GM18870 (cell line): ENCODE measurements around the gene CACNA2D3.

Source experiments
- ATAC-seq: cut with Tn5 transposase; IDR thresholded peaks from one replicate; pipeline ENCODE4 v1.9.1; 2021; ENCODE audit warnings: moderate library complexity; ENCODE audit not compliant: unreplicated experiment

Gene CACNA2D3

DNA sequence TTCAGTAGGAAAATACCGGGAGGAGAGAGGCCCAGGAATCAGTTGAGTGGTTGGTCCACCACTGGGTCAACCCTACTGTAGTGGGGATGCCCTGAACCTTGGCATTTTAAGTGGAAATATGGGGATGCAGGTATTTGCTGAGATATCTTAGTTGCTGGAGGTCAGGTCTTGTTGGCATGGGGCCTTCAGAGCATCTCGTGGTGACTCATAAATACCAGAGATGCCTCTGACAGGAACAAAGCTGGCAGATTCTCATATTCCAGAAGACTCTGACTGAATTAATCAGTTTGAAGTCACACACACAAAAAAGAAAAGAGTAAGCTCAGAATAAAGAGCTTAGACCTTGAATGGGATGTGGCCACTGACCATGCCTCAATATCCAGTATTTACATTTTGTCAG lies 91.6 kb downstream of the CACNA2D3 start:
- no peak for ATAC-seq

- no peak for ATAC-seq
Observed at GRCh38 chr3:54214845-54215244, 92.5 kb downstream of the CACNA2D3 start.

DNA sequence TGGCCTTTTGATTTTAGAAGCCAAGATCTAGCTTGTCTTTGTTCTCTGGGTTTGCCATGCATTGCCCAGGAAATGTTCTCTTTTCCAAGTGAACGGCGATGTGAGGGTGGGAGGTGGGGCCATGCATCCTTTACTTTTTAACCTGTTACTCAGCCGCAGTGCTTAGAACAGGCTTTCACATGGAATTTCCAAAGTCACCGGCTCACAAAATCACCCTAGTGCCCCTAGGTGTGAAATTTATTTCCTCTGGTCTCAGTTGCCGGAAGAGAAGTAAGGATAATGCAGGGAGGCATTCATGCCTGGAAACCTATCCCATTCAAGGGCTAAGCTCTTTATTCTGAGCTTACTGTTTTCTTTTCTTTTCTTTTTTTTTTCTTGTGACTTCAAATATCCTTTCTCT lies 93.2 kb downstream of the CACNA2D3 start:
- no peak for ATAC-seq

GRCh38 chr3:54217828-54218227 lies 95.5 kb downstream of the CACNA2D3 start:
- ATAC-seq, result no peak

GRCh38 chr3:54222316-54222715 lies 100.0 kb downstream of the CACNA2D3 start:
- no peak for ATAC-seq

- ATAC-seq, result no peak
Observed at GRCh38 chr3:54223063-54223462, 100.7 kb downstream of the CACNA2D3 start.

DNA sequence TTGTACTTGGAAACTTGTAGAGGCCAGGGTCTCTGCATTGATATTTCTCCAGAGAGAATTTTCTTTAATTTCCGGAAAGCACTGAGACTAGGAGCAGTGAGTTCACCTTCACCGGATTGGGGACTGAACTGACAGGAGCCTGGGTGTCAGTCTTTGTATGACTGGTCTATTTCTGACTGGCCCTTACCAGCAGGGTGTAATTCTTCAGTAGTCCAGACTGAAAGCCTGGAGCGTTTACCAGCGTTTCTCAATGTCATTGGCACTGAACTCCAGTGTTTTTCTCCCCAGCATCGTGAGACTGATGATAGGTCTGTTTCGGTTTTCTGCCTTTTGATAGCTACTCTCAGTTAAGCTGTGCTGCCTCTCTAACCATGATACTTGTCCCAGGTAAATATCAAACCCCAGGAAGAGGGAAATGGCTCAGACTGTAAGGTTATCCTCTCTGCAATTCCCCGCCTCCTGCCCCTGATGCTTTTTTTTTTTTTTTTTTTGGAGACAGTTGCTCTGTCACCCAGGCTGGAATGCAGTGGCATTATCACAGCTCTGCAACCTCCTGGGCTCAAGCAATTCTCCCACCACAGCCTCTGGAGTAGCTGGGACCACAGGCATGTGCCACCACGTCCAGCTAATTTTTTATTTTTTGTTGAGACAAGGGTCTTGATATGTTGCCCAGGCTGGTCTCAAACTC lies 103.6 kb downstream of the CACNA2D3 start:
- no peak for ATAC-seq

GRCh38 chr3:54228806-54229205 lies 106.5 kb downstream of the CACNA2D3 start:
- no peak for ATAC-seq

DNA sequence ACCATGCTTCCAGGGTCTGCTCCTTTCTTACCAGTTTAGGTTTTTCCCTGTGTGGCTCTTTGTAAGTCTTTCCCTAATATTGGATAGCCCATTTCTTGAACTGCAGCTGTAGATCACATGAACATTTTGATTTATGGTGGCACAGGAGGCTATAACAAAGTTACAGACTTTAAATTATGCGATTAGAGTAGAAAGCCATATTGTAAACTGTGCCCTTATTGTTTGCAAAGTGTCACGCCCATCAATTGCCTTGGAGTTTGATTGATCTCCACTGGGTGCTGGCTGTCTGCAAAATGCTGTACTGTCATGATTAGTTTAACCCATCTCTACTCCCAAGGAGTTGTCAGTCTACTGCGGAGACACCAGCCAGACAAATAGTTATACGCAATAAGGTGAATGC lies 110.3 kb downstream of the CACNA2D3 start:
- no peak for ATAC-seq

- ATAC-seq, result no peak
Observed at GRCh38 chr3:54235998-54236397, 113.6 kb downstream of the CACNA2D3 start.

DNA sequence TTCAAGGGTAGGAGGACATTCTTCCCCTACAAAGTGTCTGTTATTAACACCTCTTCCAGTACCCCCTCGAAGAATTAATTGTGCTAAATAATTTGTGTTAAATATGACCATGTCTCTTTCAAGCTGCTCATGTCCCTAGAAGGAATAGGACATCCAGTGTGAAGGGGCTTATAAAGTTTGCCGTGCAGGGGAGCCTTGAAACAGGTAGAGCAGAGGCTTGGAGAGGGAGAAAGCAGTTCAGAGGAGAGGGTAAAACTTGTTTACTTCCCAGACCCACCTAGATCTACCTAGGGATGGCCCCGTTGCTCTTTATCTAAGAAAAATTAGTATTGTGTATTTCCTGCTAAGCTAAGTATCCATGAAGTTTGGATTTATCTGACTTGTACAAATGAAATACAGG lies 114.8 kb downstream of the CACNA2D3 start:
- no peak for ATAC-seq

DNA sequence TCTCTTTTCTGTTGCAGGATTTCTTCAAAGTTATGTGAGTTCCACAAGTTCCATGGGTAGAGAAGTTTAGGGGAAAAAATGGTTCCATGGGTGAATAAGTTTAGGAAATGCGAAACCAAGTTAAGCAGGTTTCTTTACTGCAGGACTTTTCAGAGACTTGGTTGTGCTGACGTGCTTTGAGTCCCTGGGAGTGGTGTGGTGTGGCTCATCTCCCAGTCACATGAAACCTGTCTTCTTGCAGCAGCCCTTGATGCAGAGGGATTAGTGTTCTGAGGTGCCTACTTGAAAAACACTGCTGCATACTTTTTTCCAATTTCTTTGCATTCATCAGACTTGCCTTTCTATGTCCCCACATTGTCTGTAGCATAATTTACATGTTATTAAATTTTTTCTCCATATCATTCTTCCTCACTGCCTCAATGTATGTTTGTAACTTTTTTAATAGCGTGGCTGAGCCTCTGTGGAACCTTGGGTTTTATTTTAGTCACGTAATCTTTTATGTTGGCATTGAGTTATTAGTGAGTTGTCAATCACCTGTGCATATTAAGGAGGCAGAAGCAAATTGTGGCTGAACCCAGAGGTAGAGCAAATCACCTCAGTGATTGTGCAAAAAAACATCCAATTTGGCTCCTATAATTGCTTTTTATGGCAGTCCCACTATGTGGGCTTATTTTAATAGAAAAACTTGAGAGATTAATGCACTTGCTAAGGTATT lies 115.6 kb downstream of the CACNA2D3 start:
- no peak for ATAC-seq

DNA sequence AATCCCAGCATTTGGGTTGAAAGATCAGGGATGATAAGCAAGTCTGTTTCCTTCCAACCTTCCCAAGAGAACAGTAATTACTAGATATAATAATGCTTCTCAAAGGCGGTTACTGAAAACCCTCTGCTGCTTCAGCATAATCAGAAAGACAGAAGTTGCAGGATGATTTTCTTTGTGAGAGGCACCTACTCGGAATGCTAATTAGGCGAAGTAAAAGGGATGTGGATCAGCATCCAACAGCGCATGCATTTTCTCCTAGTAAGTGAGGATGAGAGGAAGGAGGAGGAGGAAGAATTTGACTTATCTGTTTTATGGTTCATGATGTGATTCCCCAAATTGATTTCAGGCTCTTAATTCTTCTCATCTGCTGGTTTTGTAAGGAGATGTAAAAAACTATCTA lies 118.0 kb downstream of the CACNA2D3 start:
- no peak for ATAC-seq

DNA sequence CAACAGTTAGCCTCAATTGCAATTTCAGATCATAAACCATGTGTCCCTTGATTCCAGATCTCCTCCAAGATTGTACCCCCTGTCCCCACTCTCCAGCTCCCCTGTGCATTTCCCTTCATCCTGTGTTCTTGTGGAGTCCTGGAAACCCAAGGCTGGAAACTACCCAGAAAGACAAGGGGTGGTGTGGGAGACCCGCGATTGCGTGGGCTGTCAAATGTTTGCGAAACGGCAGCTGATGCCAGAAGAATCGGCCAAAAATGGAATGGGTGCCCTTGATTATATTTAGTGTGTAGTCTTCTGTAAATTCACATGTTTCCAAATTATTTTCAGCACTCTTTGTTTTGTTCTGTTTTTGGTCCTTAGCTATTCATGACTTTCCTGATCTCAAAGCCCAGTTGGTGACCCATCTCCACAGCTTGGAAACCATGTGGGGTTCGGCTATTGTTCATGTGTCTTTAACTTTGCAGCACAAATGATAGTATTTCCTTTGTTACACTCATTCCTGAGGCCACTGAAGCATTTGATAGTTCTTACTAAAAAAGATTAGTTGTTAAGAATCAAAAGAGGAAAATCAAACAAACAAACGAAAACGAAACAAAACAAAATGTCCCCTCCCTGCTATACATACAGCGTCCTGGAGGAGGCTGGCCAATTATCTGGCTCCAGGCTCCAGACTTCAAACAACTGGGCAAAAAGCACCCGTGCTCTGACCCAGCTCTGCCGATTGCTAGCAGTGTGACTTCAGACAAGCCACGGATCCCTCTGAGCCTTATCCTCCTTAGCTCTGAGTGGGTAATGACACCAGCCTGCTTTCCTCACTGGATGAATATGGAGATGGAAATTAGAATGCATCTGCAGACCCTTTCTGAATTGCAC lies 120.9 kb downstream of the CACNA2D3 start:
- ATAC-seq, result no peak

DNA sequence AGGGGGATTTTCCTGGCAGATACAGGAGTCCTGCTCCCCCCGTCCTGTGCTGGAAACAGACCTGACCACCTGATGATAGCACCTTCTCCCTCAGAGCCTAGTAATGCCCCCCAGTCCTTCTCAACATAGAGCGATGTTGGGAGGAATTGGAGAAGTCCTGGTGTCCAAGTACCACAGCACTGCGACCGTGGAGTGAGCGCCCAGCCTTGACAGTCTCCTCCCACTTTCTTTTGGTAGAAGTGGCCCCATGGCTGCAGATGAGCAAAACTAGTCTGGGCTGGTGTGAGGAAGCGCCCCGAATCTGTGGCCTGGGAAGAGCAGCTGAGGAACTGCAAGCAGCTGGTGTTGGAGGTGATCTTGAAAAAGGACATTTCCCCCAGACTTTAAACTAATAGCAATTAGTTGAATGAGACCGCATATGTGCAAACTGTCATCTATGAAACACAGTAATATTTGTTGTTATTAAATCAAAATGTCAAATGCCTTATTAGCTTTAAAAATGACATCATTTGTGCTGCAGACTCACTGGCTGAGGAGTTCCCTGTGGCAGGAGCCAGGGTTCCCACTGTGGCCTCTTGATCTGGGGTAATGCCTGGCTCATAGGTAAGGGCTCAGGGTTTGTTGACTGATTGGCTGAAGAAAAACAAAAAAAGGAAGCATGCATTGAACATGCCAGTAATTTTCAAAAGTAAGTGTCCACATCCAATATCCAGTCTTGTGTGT lies 121.8 kb downstream of the CACNA2D3 start:
- ATAC-seq, result no peak

DNA sequence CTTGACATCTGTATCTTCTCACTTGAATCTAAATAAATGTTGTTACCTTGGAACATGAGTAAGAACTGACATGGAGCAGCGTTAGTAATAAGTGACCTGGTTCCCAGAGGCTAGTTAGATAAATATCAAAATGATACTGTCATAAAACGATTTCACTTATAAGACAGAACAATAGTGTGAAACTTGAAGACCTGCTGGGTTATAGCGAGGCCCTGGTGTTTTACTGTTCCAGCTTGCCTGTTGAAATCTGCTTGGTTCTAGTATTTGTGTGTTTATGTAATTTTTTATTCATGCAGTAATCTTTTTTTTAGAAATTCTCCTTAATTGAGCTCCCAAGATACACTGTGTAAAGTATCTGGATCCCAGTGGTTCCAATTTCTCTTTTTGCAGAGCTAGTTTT lies 129.4 kb downstream of the CACNA2D3 start:
- ATAC-seq, result no peak

GRCh38 chr3:54257125-54257720 lies 134.9 kb downstream of the CACNA2D3 start:
- no peak for ATAC-seq

DNA sequence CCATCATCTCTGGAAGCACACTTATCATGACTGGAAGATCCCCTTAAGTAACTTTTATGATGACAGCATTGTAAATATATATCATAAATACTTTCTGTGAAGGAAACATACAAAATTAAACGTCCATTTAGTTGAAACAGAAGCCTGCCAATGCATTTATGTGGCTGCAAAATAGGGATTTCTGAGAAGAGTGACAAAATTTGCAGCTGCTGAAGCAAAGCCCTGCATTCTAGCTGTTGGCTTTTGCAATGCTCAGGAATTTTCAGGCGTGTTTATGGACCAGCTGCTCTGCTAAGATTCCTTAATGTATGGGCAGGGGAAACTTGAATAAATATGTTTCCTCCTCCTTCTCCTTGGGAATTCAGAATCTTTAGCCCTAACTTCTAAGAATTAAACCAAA lies 137.3 kb downstream of the CACNA2D3 start:
- no peak for ATAC-seq

GRCh38 chr3:54261141-54261540 lies 138.8 kb downstream of the CACNA2D3 start:
- no peak for ATAC-seq

DNA sequence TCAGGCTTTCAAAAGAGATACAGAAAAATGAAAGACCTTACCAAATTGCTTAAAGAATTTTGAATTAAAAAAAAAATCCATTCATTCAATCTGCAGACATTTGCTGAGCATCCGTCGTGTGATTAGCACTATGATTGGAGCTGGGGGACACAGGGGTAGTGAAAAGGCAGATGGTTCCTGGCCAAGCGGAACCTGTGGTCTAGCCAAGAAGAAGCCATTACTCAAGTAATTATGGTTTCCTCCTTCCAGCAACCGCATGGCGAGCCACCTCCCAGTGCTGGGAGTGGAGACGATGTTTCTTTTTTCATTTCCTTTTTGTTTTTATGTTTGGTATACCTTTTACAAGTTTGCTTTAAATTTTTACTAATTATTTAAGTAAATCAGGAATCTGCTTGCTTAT lies 140.2 kb downstream of the CACNA2D3 start:
- no peak for ATAC-seq

DNA sequence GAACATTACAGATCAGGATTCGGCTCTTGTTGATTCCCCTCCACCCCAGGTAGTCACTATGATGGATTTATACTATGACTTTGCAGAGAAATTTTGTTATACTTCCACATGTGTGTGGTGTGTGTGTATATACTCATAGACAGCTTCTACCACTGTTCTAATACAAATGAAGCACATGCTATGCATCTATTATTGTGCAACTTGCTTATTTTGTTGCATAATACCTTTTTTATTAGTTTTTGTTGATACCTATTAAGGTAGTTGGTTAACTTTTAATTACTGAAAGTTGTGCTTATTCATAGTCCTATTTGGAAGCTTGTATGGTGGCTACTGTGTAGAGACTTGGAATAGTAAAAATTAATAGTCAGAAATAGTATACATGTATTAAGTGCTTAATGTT lies 140.6 kb downstream of the CACNA2D3 start:
- no peak for ATAC-seq
